ENCODE results near the gene XRCC2. TPM values are rescaled to one million over a fixed set of nuclear protein-coding genes. Genes with fewer than 3 reads are reported as not detected.
"Not testable (repeated sequence)": the region's sequence is repeated elsewhere in the genome, so short reads cannot be mapped to it uniquely, and the experiment has no call there.

The XRCC2 gene
- total RNA-seq, 1 donor from 2014 or later = 0.85 TPM

- no peak for DNase-seq (ENCODE audit: low read depth)
Measured at GRCh38 chr7:152664636-152665035, 11.3 kb downstream of the XRCC2 start.

DNA sequence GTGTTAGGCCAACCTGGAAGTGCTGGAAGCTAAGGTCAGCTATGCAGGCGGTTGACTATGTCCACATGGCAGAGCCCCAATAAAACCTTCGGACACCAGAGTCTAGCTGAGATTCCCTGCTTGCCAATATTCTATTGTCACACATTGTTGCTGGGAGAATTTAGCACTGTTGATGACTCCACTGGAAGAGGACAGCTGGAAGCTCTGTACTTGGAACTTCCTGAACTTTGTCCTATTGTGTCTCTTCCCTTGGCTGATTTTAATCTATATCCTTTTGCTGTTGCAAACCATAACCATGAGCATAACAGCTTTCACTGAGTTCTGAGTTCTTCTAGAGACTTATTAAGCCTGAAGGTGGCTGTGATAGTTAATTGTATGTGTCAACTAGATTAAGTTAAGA, 12.0 kb downstream of the XRCC2 start:
- no peak for DNase-seq (ENCODE audit: low read depth)

- peak; percentile 32 for DNase-seq (ENCODE audit: low read depth)
Measured at GRCh38 chr7:152663148-152663740, 12.7 kb downstream of the XRCC2 start.

DNA sequence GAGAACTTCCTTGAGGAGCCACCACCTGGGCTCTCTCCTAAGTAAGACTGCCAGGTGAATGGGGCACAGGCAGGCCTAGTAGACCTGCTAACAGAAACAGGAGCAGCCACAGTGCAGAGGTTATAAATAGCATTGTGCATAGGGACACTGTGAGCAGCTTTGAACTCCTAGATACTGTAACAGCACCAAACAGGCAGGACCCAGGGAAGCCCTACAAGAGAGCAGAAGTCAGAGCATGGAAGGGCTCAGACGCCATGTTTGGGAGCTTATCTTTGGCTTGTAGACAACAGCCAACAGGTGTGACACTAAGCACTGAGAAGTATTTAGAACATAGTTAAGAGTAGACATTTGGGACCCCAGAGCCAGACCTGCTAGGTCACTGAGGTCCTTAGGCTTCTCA, 14.5 kb downstream of the XRCC2 start:
- DNase-seq (ENCODE audit: low read depth) = no peak

DNA sequence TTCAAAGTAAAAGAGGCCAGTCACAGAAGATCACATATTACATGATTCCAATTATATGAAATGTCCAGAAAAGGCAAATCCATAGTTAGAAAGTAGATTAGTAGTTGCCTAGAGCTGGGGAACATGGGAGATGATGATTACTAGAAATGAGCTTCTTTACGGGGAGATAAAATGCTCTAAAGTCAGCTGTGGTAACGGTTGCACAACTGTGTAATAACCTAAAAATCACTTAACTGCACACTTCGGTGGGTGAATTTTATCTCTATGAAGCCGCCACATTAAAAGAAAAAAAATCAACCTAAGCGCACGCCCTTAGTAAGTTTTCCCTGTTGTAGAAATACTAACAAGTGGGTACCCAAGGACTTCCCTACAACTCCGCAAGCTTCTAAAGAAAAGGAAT, 15.9 kb downstream of the XRCC2 start:
- no peak for DNase-seq (ENCODE audit: low read depth)

DNA sequence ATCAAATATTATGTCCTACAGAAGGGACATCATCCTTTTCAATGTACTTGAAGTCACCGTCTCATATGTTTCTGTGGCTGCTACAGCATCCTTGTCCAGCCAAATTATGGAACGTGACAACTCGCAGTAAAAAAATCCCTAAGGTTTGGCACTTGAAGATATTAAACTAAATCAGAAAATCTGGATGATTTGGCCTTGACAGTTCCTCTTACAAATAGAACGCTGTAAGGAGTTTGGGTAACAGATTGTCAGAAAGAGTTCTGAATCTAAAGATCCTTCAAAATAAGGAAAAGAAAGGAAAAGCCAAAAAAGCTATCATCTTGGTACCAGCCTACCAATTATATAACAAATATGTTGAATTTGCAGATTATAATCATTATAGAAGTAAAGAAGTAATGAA, 21.0 kb downstream of the XRCC2 start:
- DNase-seq (ENCODE audit: low read depth) = no peak

- DNase-seq (ENCODE audit: low read depth) = no peak
Measured at GRCh38 chr7:152649220-152649619, 26.7 kb downstream of the XRCC2 start.

GRCh38 chr7:152647009-152647408, 28.9 kb downstream of the XRCC2 start:
- no peak for DNase-seq (ENCODE audit: low read depth)

DNA sequence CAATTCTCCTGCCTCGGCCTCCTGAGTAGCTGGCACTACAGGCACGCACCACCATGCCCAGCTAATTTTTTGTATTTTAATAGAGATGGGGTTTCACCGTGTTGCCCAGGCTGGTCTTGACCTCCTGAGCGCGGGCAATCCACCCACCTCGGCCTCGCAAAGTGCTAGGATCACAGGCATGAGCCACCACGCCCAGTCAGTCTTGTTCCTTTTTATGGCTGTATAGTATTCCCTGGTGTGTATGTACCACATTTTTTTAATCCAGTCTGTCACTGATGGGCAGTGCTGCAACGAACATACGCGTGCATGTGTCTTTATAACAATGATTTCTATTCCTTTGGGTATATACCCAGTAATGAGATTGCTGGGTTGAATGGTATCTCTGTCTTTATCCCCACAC, 29.4 kb downstream of the XRCC2 start:
- not testable (repeated sequence) for DNase-seq (ENCODE audit: low read depth)

GRCh38 chr7:152643979-152644559, 31.9 kb downstream of the XRCC2 start:
- DNase-seq (ENCODE audit: low read depth) = no peak

- DNase-seq (ENCODE audit: low read depth) = no peak
Measured at GRCh38 chr7:152641384-152641783, 34.6 kb downstream of the XRCC2 start.

DNA sequence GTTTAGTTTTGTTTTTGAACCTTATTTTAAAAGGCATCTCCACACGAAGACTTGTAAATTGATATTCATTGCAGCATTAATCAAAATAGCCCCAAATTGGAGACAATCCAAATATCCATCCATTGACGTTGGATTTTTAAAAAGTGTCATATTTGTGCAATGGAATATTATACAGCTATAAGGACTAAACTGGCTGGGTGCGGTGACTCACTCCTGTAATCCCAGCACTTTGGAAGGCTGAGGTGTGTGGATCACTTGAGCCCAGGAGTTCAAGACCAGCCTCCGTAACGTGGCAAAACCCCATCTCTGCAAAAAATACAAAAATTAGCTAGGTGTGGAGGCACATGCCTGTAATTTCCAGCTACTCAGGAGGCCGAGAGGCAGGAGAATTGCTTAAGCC, 35.1 kb downstream of the XRCC2 start:
- no peak for DNase-seq (ENCODE audit: low read depth)

GRCh38 chr7:152637920-152638580, 37.9 kb downstream of the XRCC2 start:
- no peak for DNase-seq (ENCODE audit: low read depth)

DNA sequence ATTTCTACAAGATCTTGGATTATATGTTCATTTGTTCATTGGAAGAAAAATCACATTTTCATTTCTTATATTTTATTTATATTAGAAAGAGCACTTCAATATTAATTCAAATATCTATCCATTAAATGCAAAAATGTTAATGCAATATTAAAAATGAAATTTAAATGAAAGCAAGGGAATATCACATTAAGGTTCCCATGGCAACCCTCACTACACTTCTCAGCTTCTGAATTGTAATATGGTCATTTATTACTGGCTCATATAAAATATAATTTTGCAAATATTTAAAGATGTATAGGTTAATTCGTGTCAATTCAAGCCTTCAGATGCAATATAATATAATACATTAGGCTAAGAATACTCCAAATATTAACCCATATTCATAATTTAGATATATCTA, 38.8 kb downstream of the XRCC2 start:
- no peak for DNase-seq (ENCODE audit: low read depth)

DNA sequence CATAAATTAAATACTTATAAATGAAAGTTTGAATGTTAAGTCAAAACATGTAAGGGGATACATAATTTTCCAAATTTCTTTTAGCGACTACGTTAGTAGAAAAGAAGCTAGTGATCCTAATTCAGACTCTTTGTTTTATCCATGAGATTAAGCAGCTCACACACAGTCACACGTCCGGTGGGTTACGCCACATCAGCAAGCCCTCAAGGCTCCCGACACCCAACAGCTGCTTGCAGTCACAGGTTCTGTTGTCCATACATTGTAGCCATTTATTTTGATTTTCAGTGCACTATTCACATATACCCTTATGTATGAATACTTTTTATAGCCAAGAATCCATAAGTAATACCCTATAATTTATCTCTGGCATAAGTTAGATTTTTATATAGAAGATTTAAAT, 39.5 kb downstream of the XRCC2 start:
- DNase-seq (ENCODE audit: low read depth) = no peak

DNA sequence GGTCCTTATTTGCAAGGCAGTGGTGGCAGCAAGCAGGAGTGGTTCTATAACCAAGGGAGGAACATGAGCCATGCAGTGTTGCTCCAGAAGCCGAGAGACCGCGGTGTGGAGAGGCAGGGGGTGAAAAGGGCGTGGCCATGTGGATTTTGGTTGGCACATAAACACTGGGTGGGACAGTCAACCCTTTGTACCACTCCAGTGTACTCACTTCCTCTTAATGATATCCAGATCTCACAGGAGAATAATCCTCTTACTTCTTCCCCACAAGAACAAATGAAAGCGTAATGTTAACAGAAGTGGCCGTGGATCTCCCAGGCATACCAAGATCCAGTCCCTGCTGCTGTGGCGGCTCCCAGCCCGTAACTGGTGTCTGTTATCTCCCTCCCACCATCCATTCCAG, 42.4 kb downstream of the XRCC2 start:
- no peak for DNase-seq (ENCODE audit: low read depth)

DNA sequence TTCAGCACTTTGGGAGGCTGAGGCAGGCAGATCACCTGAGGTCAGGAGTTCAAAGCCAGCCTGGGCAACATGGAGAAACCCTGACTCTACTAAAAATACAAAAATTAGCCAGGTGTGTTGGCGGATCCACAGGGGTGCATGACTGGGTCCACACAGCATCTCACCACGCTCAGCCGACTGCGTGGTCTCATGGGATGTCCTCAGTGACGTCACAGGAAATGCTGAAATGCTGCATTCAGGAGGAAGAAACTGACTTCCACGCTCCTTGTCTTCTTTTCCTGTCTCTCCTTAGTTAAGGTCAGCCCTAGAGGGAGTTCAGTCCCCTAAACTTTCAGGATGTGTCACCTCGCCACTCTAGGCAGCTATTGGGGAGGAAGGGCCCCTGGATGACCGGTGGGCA, 42.9 kb downstream of the XRCC2 start:
- no peak for DNase-seq (ENCODE audit: low read depth)

GRCh38 chr7:152628772-152629171, 47.2 kb downstream of the XRCC2 start:
- DNase-seq (ENCODE audit: low read depth) = not testable (repeated sequence)

GRCh38 chr7:152624228-152624627, 51.7 kb downstream of the XRCC2 start:
- no peak for DNase-seq (ENCODE audit: low read depth)

- no peak for DNase-seq (ENCODE audit: low read depth)
Measured at GRCh38 chr7:152621426-152621825, 54.5 kb downstream of the XRCC2 start.

DNA sequence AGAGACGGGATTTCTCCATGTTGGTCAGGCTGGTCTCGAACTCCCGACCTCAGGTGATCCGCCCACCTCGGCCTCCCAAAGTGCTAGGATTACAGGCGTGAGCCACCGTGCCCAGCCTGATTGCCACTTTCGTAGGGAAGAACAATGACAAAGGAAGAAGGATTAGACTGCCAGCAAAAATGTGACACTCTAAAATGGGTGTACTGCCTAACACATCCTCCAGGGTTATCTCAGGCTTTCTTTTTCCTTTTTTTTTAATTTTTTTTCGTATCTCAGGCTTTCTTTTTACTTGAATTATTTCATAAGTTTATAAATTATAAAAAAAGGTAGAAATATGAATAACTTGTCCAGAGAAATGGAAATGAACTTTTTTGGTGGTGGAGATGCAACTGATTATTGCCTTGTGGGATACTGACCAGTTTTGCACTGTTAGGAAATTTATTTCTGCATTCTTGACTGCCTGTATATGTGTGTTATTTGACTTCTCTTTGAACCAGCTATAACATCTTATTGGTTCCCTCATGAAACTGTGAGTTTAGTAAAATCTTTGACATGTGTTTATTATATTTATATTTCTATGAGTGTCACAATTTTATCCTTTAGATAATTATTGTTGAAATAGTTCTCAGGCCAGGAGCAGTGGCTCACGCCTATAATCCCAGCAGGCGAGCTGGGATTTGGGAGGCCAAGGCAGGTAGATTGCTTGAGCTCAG, 56.8 kb downstream of the XRCC2 start:
- no peak for DNase-seq (ENCODE audit: low read depth)

- DNase-seq (ENCODE audit: low read depth) = no peak
Measured at GRCh38 chr7:152618427-152618826, 57.5 kb downstream of the XRCC2 start.

DNA sequence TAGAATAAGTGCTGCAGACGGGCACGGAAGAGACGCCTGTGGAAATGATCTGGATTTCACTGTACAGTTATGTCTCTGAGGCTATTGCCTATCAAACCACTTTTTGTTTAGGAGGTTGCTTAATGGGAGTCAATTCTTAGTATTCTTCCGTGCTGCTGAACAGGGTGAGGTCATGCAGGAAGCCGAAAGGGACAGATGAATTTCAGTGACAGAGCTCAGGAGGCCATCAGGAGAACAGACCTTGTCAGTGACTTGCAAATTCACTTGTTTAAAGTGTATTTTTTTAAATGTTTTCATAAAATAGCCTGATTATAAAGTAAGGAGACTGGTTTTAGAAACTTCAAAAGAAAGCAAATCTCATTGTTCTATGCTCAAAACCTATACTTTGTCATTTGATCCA, 58.9 kb downstream of the XRCC2 start:
- DNase-seq (ENCODE audit: low read depth) = no peak
